ENCODE measurements around the gene SAMM50. TPM values are rescaled to one million over a fixed set of nuclear protein-coding genes. Genes with fewer than 3 reads are reported as not detected.
"Not testable (repeated sequence)": the region's sequence is repeated elsewhere in the genome, so short reads cannot be mapped to it uniquely, and the experiment has no call there.

Gene SAMM50
- total RNA-seq, 1 donor from 2014 or later, result 57.9 TPM

- peak; percentile 73 for DNase-seq
Measured at GRCh38 chr22:44003405-44004103, 48.3 kb downstream of the SAMM50 start.

GRCh38 chr22:44004104-44004460 is 48.8 kb downstream of the SAMM50 start:
- DNase-seq, result no peak

- no peak for DNase-seq
Measured at GRCh38 chr22:44005524-44005923, 50.3 kb downstream of the SAMM50 start.

- no peak for DNase-seq
Measured at GRCh38 chr22:44012162-44012561, 56.9 kb downstream of the SAMM50 start.

GRCh38 chr22:44012591-44012990 is 57.3 kb downstream of the SAMM50 start:
- DNase-seq, result no peak

- DNase-seq, result no peak
Measured at GRCh38 chr22:44014241-44014640, 59.0 kb downstream of the SAMM50 start.

- DNase-seq, result not testable (repeated sequence)
Measured at GRCh38 chr22:44016586-44016985, 61.3 kb downstream of the SAMM50 start.

GRCh38 chr22:44018594-44018993 is 63.4 kb downstream of the SAMM50 start:
- no peak for DNase-seq

GRCh38 chr22:44019416-44019815 is 64.2 kb downstream of the SAMM50 start:
- no peak for DNase-seq

GRCh38 chr22:44019846-44020245 is 64.6 kb downstream of the SAMM50 start:
- DNase-seq, result no peak

GRCh38 chr22:44020981-44021380 is 65.7 kb downstream of the SAMM50 start:
- peak; percentile 83 for DNase-seq

- peak; percentile 50 for DNase-seq
Measured at GRCh38 chr22:44023404-44024287, 68.4 kb downstream of the SAMM50 start.

GRCh38 chr22:44024288-44024921 is 69.2 kb downstream of the SAMM50 start, which contains the start of gene PARVB:
TSS of gene PARVB (plus strand) at chr22:44024302. CDS start at chr22:44024340, 38 bp downstream.
- DNase-seq, result peak; percentile 41

GRCh38 chr22:44025171-44026065 is 70.2 kb downstream of the SAMM50 start:
- peak; percentile 61 for DNase-seq

GRCh38 chr22:44026066-44026629 is 70.9 kb downstream of the SAMM50 start:
- peak; percentile 68 for DNase-seq

GRCh38 chr22:44026630-44027511 is 71.6 kb downstream of the SAMM50 start:
- DNase-seq, result peak; percentile 95

- no peak for DNase-seq
Measured at GRCh38 chr22:44028091-44028490, 72.8 kb downstream of the SAMM50 start.

GRCh38 chr22:44029069-44029468 is 73.8 kb downstream of the SAMM50 start:
- DNase-seq, result no peak

- no peak for DNase-seq
Measured at GRCh38 chr22:44030051-44030701, 74.9 kb downstream of the SAMM50 start.

GRCh38 chr22:44030702-44031082 is 75.5 kb downstream of the SAMM50 start:
- DNase-seq, result no peak

Measured in dermis blood vessel endothelial cell (primary cell).